Progenitor cell of endocrine pancreas (in vitro differentiated cells): ENCODE results near the gene CDH4. TPM values are rescaled to one million over a fixed set of nuclear protein-coding genes. Genes with fewer than 3 reads are reported as not detected.

Experiments used
- DNase-seq: peaks from one replicate; pipeline ENCODE4 v3.0.0; 2021; ENCODE audit warnings: low spot score; ENCODE audit not compliant: unreplicated experiment
- H3K27ac Mint-ChIP-seq: 2 replicates; pipeline ENCODE4 v1.8.0; 2021; ENCODE audit warnings: mild to moderate bottlenecking, moderate library complexity, mixed read lengths
- H3K27me3 Mint-ChIP-seq: 2 replicates; pipeline ENCODE4 v1.8.0; 2021; ENCODE audit warnings: mixed read lengths
- H3K36me3 Mint-ChIP-seq: 2 replicates; pipeline ENCODE4 v1.8.0; 2022; ENCODE audit warnings: mixed read lengths; ENCODE audit not compliant: insufficient read depth
- H3K4me1 Mint-ChIP-seq: 2 replicates; pipeline ENCODE4 v1.8.0; 2021; ENCODE audit warnings: low read depth, mixed read lengths
- H3K4me3 Mint-ChIP-seq: 2 replicates; pipeline ENCODE4 v1.8.0; 2021; ENCODE audit warnings: low read depth, mild to moderate bottlenecking, moderate library complexity, mixed read lengths
- H3K9me3 Mint-ChIP-seq: 2 replicates; pipeline ENCODE4 v1.8.0; 2021; ENCODE audit warnings: low read depth, mixed read lengths
- CTCF ChIP-seq: fragments of 200-600 bp; sonication (generic); IDR thresholded peaks from one replicate; pipeline ENCODE4 v1.5.0; 2021; ENCODE audit warnings: antibody characterized with exemption, mild to moderate bottlenecking; ENCODE audit not compliant: unreplicated experiment
- total RNA-seq: library from RNA; stranded (reverse); gene quantifications from 2 replicates; pipeline ENCODE4 v1.2.1, GENCODE V29; 2021

The CDH4 gene
- total RNA-seq, 1 donor from 2014 or later = 0.43 TPM

GRCh38 chr20:61628901-61629601 lies 377.0 kb downstream of the CDH4 start:
- no peaks in the 10 kb centered on the region for H3K9me3 Mint-ChIP-seq
- TF ChIP-seq CTCF = no peak
- no peaks in the 10 kb centered on the region for H3K4me1 Mint-ChIP-seq
- no peak overlapping the region for H3K27ac Mint-ChIP-seq
- no peak for DNase-seq
- no peaks in the 10 kb centered on the region for H3K36me3 Mint-ChIP-seq
- no peak overlapping the region for H3K4me3 Mint-ChIP-seq
- H3K27me3 Mint-ChIP-seq = peaks cover 22% of the 10 kb centered on the region

GRCh38 chr20:61629602-61630390 lies 377.7 kb downstream of the CDH4 start:
- H3K4me1 Mint-ChIP-seq = no peaks in the 10 kb centered on the region
- H3K36me3 Mint-ChIP-seq = no peaks in the 10 kb centered on the region
- no peaks in the 10 kb centered on the region for H3K9me3 Mint-ChIP-seq
- peaks cover 21% of the 10 kb centered on the region for H3K27me3 Mint-ChIP-seq
- no peak for TF ChIP-seq CTCF
- no peak overlapping the region for H3K4me3 Mint-ChIP-seq
- H3K27ac Mint-ChIP-seq = no peak overlapping the region
- DNase-seq = no peak

- H3K27me3 Mint-ChIP-seq = peaks cover 24% of the 10 kb centered on the region
- H3K4me3 Mint-ChIP-seq = no peak overlapping the region
- TF ChIP-seq CTCF = no peak
- no peaks in the 10 kb centered on the region for H3K9me3 Mint-ChIP-seq
- H3K4me1 Mint-ChIP-seq = no peaks in the 10 kb centered on the region
- DNase-seq = no peak
- no peaks in the 10 kb centered on the region for H3K36me3 Mint-ChIP-seq
- no peak overlapping the region for H3K27ac Mint-ChIP-seq
Measured at GRCh38 chr20:61630391-61630650, 378.3 kb downstream of the CDH4 start.

GRCh38 chr20:61630816-61631215 lies 378.8 kb downstream of the CDH4 start:
- Mint-ChIP-seq H3K4me1 (no peaks in the 10 kb centered on the region), H3K27ac (no peak overlapping the region), H3K9me3 (no peaks in the 10 kb centered on the region), H3K27me3 (peaks cover 23% of the 10 kb centered on the region), H3K4me3 (no peak overlapping the region), H3K36me3 (no peaks in the 10 kb centered on the region)
- no peak for DNase-seq
- TF ChIP-seq CTCF = no peak

- no peaks in the 10 kb centered on the region for H3K36me3 Mint-ChIP-seq
Measured at GRCh38 chr20:61631751-61632150, 379.7 kb downstream of the CDH4 start.

More at GRCh38 chr20:61631751-61632150, 379.7 kb downstream of the CDH4 start:
- TF ChIP-seq CTCF = no peak
- no peak for DNase-seq
- Mint-ChIP-seq H3K4me1 (no peaks in the 10 kb centered on the region), H3K4me3 (no peak overlapping the region), H3K27ac (no peak overlapping the region), H3K9me3 (no peaks in the 10 kb centered on the region), H3K27me3 (peaks cover 22% of the 10 kb centered on the region)
